ENCODE measurements around the gene DOCK3.
"Not testable (repeated sequence)": the region's sequence is repeated elsewhere in the genome, so short reads cannot be mapped to it uniquely, and the experiment has no call there.

Gene DOCK3

GRCh38 chr3:50890688-50891344, 216.1 kb downstream of the DOCK3 start:
- DNase-seq = no peak

DNA sequence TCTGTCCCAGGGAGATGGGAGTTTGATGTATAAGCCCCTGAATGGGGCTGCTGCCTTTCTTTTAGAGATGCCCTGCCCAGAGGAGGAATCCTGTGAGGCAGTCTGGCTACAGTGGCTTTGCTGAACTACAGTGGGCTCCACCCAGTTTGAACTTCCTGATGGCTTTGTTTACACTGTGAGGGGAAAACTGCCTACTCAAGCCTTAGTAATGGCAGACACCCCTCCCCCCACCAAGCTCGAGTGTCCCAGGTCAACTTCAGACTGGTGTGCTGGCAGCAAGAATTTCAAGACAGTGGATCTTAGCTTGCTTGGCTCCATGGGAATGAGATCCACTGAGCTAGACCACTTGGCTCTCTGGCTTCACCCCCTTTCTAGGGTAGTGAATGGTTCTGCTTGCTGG, 226.4 kb downstream of the DOCK3 start:
- DNase-seq = not testable (repeated sequence)

- DNase-seq = no peak
These were observed 238.0 kb downstream of the DOCK3 start for GRCh38 chr3:50912746-50913145.

DNA sequence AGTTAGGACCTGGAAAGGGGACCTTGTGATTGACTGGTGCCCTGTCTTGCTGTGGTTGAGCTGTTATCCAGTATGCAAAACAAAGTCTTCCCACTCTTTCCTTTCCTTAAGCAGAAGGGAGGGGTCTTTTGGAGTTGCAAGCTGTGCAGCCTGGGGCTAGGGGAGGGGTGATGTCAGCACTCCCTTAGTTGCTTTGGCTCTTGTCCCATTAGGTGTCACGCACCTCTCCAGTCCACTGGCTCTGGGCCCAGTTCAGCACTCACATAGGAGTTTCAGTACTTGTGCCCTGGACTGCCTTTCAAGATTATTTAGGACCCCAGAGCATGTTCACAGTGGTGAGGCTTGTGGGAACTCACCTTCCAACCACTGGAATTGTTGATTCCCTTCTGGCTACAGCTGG, 238.5 kb downstream of the DOCK3 start:
- DNase-seq = no peak

DNA sequence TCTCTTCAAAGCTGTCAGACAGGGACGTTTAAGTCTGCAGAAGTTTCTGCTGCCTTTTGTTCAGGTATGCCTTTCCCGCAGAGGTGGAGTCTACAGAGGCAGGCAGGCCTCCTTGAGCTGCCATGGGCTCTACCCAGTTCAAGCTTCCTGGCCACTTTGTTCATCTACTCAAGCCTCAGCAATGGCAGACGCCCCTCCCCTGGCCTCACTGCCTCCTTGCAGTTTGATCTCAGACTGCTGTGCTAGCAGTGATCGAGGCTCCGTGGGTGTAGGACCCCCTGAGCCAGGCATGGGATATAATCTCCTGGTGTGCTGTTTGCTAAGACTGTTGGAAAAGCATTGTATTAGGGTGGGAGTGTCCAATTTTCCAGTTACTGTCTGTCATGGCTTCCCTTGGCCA, 247.3 kb downstream of the DOCK3 start:
- not testable (repeated sequence) for DNase-seq

DNA sequence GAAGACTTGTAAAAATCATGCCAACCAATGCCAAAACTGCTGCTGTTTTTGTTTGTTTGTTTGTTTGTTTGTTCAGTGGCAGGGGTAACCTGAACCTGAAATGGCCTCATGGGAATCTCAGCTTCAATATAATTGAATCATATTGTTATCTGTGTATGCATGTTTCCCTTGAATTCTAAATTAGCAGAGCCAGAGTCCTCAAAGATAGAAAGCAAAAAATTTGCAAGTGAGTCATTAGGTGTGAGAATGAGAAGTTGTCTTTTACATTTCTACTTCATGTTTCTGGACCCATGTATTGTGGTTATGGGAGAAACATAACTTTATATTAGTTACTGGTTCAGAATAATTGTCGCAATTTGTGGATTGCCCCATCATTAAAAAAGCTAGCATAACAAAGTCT, 249.2 kb downstream of the DOCK3 start:
- DNase-seq = no peak

DNA sequence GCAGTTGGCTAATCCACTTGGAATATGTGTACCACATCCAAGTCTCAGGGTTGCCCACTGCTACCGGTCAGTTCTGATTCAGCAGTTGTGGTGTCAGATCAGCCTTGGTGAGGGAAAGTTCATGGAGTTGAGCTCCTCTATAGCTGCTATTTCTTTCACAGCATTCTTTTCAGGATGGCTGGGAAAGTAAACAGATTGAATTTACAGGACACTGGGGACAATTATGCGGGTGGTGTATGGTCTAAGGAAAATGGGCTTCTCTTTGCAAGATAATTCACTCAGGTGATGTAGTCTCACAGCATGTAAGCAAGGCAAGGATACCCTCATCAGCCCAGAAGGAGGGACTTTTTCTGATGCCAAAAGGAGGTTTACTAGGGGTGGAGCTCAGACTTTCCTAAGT, 249.9 kb downstream of the DOCK3 start:
- no peak for DNase-seq

GRCh38 chr3:50926868-50927267, 252.1 kb downstream of the DOCK3 start:
- DNase-seq = no peak

- DNase-seq = no peak
These were observed 255.9 kb downstream of the DOCK3 start for GRCh38 chr3:50930371-50931208.

DNA sequence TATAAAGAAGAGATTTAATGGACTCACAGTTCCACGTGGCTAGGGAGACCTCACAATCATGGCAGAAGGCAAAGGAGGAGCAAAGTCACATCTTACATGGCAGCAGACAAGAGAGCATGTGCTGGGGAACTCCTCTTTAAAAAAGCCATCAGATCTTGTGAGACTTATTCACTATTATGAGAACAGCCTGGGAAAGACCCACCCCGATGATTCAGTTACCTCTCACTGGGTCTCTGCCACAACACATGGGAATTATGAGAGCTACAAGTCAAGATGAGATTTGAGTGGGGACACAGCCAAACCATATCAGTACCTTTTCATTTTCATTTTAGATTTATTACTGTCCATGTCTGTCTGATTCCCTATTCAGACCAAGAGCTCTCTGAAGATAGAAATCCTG, 258.2 kb downstream of the DOCK3 start:
- DNase-seq = not testable (repeated sequence)

- DNase-seq = no peak
These were observed 261.7 kb downstream of the DOCK3 start for GRCh38 chr3:50936389-50936788.

DNA sequence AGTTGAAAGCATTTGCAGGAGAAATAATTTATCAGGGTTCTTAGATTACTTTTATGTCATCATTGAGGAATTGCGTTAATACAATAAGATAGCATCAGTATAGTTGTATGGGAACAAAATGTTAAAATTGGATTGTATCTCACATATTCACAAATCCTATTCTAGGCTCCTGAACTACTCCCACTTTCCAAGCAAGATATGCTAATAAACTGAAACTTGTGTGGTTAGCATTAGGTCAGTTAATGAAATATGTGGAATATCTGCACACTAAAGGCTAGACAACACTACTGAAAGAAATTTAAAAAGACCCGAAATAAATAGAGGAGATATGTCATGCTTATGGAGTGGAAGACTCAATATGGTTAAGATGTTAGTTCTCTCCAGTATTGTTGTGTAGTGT, 272.7 kb downstream of the DOCK3 start:
- no peak for DNase-seq

DNA sequence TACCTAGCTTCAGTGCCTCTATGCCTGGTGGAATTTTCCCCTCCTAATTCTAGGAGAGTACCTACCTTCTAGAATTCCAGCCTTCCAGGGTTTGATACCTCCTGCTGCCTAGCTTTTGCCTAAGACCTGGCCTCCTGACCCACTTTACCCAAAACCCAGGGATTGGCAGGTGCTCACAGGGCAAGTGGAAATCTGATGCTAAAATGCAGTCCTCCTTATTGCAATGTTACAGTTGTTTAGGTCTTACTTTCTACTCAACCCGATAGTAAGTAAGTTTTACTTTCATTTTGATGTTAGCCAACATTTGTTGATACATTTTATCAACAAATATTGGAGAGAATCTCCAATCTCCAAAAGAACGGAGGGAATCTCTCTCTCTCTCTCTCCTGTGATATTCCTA, 275.9 kb downstream of the DOCK3 start:
- no peak for DNase-seq

- no peak for DNase-seq
These were observed 279.2 kb downstream of the DOCK3 start for GRCh38 chr3:50953825-50954414.

DNA sequence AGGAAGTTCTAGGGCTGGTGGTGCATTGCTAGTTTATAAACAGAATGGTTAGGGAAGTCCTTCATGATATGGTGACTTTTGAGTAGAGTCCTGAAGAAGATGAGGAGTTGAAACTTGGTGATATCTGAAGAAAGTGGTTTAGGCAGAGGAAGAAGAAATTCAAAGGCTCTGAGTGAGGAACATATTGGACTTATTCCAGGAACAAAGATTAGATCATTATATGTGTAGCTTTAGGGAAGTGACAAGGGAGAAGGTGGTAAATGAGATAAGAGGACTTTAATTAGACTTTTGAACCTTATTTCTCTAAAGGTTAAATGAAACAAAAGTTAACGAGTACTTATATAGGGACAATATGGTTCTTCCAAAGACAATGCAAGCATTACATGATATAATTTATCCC, 286.7 kb downstream of the DOCK3 start:
- DNase-seq = no peak

DNA sequence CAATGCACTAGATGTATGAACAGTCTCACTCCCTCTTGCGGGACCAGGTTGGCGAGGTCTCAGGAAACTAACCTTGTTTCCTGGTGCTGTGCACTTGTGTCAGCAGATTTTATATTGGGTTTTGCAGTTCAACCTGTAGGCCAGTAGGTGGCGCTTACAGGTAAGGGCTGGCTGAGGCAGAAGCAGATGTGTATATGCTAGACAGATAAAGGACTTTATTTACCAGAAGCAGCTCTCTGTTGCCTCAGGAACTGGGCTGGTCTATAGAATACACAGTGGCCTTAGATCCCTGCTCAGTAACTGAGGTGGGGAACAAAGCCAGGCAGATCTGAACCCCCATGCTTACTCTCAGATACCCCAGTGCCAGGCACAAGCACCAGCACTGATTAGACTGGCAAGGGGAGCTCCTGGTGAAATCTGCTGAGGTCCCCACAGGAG, 296.8 kb downstream of the DOCK3 start:
- peak; percentile 19 for DNase-seq

DNA sequence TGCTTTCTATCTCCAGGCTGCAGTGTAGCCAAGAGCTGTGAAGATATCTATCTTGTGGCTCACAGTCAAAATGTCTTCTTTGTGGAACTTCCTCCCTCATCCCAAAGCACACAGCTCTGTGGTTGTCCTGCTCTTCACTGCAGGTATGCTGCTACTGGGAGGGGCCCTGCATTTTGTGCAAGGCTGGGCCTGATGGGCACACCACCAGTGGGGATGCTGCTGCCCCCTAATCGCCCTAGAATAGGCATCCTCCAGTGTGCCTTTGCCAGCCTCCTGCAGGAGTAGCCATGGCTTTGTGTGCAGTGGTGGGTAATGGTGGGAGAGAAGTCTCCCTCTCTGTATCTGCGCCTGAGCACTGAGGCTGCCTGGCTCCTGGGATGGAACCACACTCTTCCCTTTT, 297.3 kb downstream of the DOCK3 start:
- no peak for DNase-seq

DNA sequence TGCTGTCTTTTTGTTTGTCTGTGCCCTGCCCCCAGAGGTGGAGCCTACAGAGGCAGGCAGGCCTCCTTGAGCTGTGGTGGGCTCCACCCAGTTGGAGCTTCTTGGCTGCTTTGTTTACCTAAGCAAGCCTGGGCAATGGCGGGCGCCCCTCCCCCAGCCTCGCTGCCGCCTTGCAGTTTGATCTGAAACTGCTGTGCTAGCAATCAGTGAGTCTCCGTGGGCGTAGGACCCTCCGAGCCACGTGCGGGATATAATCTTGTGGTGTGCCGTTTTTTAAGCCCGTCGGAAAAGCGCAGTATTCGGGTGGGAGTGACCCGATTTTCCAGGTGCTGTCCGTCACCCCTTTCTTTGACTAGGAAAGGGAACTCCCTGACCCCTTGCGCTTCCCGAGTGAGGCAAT, 303.9 kb downstream of the DOCK3 start:
- DNase-seq = not testable (repeated sequence)

DNA sequence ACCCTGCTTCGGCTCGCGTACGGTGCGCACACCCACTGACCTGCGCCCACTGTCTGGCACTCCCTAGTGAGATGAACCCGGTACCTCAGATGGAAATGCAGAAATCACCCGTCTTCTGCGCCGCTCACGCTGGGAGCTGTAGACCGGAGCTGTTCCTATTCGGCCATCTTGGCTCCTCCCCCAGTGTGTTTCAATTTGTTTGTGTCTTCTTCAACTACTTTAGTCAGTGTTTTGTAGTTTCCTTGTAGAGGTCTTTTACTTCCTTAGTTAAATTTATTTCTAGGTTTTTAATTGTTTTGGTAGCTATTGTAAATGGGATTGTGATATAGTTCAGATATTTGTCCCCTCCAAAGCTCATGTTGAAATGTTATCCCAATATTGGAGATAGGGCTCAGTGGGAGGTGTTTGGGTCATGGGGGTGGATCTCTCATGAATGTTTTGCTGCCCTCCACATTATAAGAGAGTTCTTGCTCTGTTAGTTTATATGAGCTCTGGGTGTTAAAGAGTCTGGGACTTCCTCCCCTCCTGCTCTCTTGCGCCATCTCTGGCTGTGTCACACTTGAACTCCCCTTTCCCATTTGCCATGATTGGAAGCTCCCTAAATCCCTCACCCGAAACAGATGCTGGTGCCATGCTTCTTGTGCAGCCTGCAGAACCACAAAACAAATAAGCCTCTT, 304.4 kb downstream of the DOCK3 start:
- DNase-seq = no peak

DNA sequence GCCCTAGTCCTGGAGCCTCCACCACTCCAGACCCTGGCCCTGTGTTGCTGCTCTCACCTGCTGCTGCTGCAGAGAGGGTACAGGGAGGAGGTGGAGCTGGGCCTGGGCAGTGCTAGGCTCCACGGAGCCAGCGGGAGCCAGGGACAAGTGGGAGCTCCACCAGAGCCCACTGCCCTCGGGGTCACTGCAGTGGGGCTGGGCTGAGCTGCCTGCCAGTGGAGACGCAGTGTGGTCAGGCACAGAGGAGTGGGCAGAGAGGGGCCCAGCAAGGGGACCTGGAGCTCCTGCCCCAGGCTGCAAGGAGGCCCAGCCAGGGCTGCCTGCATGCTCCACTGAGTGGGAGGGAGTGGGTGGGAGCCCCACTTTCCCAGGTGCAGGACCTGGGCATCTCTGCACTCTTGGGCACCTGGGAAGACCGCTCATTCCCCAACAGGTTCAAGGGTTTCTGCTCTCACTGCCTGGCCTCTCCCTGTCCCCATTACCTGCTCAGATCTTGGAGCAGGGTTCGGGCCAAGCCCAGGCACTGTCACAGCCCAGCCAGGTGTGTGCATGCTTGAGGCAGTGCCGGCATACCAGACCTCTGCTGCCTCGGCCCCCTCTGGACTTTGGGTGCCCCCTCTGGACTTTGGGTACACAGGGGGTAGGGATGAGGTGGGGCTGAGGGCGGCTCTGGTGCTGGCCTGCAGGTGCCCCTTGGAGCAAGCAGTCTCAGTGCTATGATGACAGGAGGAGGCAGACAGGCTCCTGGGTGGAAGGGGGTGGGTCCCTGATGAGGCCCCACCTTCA, 308.0 kb downstream of the DOCK3 start:
- DNase-seq = no peak

DNA sequence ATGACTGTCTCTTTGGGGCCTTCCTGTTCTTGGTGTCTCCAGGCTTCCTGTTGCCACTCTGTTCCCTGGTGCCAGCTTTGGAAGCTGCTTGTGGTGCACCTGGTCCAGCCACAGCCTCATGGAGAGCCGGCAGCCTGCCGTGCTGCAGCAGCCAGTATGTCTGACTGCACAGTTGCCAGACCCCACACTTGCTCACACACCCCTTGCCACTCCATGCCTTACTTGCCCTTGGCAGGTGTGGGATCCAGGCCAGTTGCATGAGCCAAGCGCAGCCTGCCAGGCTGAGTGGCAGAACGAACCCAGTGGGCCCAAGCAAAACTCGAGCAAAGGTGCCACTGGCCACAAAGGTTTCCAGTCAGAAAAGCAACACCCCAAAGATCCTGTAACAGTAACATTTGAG, 309.2 kb downstream of the DOCK3 start:
- no peak for DNase-seq

GRCh38 chr3:50985893-50986292, 311.2 kb downstream of the DOCK3 start:
- no peak for DNase-seq

DNA sequence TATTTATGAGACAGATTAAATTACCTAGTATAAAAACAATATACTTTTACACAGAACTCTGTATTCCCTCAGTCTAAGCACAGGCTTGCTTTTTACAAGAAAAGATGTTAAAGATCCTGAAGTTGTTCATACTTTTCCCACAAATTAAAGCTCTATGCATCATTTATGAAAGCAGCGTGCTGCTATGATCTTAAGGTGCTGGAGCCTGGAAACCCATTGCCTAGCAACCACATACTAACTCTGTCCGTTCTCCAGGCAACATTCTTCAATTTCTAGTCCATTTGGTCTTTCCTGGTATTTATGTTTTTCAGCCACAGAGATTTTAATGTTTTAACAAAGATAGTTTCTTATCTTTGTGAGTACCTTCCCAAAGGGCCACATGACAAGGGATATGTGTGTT, 312.0 kb downstream of the DOCK3 start:
- no peak for DNase-seq
